GM18867 (cell line): Measurements from ENCODE around the gene AKR1B15.
A peak's percentile ranks its signal among the peaks of the same experiment; 100 is the strongest.
"Not testable (repeated sequence)": the region's sequence is repeated elsewhere in the genome, so short reads cannot be mapped to it uniquely, and the experiment has no call there.

Experiments
- ATAC-seq: cut with Tn5 transposase; IDR thresholded peaks from one replicate; pipeline ENCODE4 v1.9.1; 2021; ENCODE audit warnings: mild to moderate bottlenecking, moderate library complexity; ENCODE audit not compliant: unreplicated experiment

The AKR1B15 gene

DNA sequence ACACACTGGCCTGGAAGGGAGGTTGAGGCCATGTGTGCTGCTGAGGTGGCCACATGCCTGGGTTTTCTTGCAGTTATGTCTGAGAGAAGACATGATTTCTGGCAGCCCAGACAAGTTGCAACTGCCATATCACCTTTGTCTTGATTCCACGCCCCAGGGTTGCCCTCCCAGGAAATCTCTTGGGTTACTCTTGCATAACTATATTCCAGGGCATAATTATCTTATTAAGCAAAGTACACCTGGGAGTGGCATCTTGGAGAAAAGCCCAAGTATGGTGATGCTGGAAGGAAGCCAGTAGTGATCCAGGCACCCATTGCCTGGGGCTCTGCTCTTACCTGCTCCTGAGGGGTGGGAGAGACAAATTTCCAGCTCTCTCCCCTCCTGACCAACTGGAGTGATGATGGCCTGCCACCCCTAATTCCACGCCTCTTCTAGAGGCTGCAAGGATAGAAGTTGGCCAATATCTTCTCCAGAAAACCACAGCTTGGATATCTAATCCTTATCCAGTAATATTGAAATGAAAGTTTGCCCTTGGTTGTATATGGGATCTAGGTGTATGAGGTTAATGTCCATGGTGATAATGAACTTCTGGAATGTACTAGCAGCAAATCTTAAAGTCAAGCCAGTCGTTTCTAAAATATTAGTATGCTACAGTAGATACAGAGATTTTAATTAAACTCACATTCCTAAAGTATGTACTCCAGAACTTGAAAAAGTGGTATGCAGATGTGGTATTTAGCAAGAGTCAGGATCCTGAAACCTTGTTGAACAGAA, 16.5 kb upstream of the AKR1B15 start:
- ATAC-seq, result no peak

DNA sequence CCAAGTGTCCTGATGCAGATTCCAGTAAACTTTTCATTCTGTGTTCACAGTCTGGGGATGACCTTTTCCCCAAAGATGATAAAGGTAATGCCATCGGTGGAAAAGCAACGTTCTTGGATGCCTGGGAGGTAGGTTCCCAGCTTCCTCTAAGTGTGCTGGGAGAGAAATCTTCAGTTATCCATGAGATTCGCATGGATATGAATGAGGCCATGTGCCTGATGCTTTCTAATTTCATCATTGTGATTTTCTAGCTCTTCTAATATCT, 16.0 kb upstream of the AKR1B15 start:
- no peak for ATAC-seq

- ATAC-seq, result no peak
Measured at GRCh38 chr7:134533288-134533771, 15.6 kb upstream of the AKR1B15 start.

- no peak for ATAC-seq
Measured at GRCh38 chr7:134534633-134535032, 14.3 kb upstream of the AKR1B15 start.

GRCh38 chr7:134535272-134535918, 13.5 kb upstream of the AKR1B15 start:
- ATAC-seq, result no peak

DNA sequence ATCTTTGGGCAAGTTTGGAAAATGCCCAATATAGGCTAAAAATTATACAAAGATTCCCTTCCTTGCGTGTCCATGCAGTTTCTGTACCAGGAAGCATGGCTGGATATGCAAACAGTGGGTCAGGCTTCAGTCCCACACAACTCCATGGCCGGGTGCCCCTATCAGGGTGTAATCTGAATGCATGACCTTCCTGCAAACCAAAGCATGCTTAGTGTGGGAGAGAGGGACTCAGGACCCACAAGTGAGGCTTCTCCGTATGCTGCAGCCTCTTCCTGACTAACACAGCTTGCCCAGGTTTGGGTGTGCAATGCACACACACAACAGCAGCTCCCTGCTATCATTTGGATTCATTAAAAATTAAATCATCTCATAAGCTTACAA, 13.0 kb upstream of the AKR1B15 start:
- no peak for ATAC-seq

DNA sequence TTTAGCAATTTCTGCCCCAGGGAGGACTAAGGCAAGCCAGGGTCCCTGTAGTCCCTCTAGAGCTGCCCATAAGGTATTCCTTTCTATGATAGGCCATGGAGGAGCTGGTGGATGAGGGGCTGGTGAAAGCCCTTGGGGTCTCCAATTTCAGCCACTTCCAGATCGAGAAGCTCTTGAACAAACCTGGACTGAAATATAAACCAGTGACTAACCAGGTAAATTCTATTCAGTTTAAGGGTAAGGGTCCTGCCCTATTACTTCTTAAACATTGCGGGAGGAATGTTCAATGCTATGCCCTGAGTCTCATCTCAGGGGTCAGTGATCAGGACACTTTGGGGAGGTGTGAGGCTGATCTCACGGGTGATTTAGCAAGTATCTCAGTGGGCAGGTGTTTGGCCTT, 12.4 kb upstream of the AKR1B15 start:
- ATAC-seq, result not testable (repeated sequence)

DNA sequence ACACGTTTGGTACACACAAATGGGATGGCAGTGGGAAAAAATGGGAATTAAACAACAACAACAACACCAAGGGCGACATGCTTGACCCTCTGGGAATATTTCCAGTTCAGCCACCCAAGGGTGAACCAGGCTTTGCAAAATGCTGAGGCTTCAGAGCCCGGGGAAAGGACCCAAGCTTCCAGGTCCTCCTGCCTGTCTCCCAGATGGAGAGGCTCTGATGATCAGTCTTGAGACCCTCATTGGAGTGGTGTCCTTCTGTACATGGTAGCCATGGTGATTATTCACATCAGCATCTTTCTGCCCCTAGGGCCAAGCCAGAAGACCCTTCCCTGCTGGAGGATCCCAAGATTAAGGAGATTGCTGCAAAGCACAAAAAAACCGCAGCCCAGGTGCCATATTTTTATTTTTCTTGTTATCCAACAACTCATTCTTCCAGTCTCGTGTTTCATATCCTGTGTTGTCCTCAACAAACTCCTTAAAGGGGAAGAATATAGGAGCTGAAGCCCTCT, 11.6 kb upstream of the AKR1B15 start:
- not testable (repeated sequence) for ATAC-seq

GRCh38 chr7:134539380-134540004, 9.4 kb upstream of the AKR1B15 start:
- no peak for ATAC-seq

DNA sequence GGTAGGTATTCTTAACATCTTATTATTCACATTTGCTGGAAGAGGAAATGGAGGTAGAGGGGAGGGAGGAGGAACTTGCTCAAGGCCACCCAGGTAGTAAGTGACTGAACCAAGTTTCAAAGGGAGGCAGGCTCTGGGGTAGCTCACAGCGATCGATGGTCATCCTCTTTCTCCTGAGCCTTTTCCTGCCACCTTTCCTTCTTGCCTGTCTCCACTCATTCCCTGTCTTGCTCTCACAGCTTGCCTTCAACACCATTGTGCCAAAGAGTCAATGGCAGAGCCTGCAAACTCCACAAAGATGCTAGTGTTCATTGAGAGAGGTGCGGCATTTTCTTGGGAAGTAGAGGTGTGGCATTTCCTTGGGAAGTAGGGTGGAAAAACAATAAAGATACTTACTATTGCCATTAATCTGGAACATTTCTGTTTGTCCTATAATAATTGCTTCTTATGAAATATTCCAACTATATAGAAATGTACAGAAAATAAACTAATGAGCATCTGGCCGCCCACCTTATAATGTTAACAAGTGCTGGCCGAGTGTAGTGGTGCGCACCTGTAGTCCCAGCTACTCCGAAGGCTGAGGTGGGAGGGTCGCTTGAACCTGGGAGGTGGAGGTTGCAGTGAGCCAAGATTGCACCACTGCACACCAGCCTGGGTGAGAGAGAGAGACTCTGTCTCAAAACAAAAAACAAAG, 7.3 kb upstream of the AKR1B15 start:
- ATAC-seq, result not testable (repeated sequence)

DNA sequence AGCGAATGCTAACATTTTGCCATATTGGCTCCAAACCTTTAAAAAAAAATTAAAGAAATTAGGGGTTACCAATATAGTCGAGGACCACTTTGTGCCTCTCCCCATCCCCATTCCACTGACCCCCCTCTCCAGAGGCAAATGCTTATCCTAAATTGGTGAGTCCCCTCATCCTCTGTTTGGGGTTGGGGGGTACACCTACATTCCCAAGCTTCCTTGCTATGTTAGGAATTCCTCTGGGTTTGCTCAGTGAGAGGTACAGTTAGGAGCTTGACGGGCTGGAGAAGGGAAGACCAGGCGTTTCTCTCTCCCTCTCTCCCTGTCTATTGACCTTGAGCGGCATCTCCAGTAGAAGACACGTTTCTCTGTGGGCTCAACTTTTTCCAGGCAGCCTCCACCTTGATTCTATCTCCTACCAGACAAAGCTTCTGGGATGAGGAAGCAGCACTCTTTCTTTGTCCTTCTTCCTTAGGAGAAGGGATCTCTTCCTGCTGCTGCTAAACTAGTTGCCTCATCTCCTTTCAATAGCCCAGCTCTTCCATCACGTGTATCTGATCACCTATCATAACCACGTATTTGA, 6.6 kb upstream of the AKR1B15 start:
- no peak for ATAC-seq

GRCh38 chr7:134545380-134545779, 3.5 kb upstream of the AKR1B15 start:
- ATAC-seq, result no peak

- ATAC-seq, result no peak
Measured at GRCh38 chr7:134545918-134546317, 3.0 kb upstream of the AKR1B15 start.

GRCh38 chr7:134546955-134547354, 2.0 kb upstream of the AKR1B15 start:
- no peak for ATAC-seq

DNA sequence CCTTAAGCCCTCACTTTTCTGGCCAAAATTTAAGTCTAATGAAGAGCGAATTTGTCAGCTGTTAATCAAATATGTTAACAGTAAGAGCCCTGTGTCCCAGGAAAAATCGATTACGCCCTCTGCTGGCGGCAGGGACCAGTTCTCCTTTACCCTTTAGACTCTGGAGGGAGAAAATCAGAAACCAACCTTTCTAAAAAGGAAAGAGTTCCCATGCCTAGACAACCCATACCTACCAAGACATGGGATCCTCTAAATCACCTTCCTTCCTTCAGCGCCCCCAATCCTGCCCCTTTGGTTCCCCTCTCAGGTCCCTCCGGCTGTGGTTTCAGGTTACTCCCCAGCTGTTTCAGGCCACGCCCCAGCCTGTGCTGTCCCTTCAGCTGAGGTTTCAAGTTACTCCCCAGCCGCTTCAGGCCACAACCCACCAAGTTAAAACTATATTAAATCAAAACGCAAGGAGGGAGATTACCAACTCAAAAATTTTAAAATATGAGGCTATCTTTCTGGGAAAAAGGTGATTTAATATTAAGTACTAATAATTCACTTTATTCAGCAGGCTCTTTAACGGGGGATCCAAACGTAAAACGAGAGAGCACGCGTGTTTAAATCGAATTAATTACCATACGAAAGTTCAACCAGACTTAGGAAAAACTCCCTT, 1.4 kb upstream of the AKR1B15 start:
- peak; percentile 84 for ATAC-seq

DNA sequence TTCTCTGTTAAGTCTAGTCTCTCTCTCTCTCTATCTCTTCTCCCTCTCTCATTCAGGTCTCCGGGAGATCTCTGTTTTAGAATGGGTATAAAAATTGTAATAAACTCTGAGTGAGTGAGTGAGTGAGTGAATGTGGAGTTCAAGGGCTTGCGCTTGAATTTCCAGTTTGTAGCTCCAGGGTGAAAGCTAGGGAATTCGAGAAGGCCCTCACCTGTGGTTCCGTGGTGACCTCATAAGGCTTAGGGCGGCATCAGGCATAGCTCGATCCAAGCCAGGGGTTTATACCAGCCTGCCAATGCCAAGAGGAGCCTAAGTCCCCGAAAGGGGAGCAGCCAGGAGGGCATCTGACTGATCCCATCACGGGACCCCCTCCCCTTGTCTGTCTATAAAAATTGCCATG, 456 bp downstream of the AKR1B15 start:
- no peak for ATAC-seq

DNA sequence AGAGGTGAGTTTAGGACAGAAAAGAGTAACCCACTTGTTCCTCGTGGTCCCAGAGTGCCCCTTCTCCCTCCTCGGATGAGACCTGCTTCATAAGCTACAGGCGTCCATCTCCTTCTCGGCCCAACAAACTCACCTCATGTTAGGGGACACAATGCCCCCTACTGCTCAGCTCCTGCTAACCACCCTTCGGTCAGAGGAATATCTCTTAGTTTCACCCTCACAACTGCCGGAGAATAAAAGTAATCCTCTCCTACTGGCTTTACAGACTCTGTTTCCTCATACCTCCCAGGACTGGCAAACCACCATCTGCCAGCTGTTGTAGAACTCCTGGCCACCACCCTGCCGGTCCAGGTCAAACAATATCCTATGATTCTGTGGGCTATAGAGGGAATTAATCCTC, 3.2 kb downstream of the AKR1B15 start:
- no peak for ATAC-seq

DNA sequence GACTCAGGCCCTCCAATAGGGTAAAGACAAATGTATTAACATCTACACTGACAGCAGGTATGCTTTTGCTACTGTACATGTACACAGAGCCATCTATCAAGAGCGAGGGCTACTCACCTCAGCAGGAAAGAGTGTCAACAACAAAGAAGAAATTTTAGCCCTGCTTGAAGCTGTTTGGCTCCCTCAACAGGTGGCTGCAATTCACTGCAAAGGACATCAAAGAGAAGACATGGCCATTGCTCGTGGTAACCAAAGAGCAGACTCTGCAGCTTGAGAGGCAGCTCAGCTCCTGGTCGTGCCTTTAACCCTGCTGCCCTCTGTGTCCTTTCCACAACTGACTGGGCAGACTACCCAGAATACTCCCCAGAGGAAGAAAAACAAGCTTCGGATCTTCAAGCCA, 5.1 kb downstream of the AKR1B15 start:
- ATAC-seq, result no peak

DNA sequence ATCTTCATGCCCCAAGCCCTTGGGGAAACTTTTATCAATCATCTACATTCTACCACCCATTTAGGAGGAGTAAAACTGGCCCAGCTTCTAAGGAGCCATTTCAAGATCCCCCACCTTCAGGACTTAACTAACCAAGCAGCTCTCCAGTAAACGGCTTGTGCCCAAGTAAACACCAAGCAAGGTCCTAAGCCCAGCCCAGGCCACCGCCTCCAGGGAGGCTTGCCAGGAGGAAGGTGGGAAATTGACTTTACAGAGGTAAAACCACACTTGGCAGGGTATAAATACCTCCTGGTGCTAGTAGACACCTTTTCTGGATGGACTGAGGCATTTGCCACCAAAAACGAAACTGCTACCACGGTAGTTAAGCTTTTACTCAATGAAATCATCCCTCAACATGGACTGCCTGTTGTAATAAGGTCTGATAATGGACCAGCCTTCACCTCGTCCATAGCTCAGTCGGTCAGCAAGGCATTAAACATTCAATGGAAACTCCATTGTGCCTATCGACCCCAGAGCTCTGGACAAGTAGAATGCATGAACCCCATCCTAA, 5.6 kb downstream of the AKR1B15 start:
- ATAC-seq, result peak; percentile 41

GRCh38 chr7:134557391-134557790, 8.5 kb downstream of the AKR1B15 start:
- no peak for ATAC-seq
